HCT116 (cell line): ENCODE results near the gene KLHDC10. TPM values are rescaled to one million over a fixed set of nuclear protein-coding genes. Genes with fewer than 3 reads are reported as not detected.

Source experiments
- ATAC-seq: fragments of 200-7000 bp; cut with Tn5 transposase; 2 replicates; pipeline ENCODE4 v1.9.1; 2020; ENCODE audit warnings: mild to moderate bottlenecking, moderate library complexity
- BruUV-seq: library from RNA; stranded (reverse); fragments of 400-500 nt; replicated peaks from 2 replicates; lab custom pipeline; 2021; lab: Mats Ljungman, UMichigan
- CTCF ChIA-PET: fragments of 300-600 bp; sonication (Branson Sonifier 250); formaldehyde crosslinking; loops from one replicate; lab custom pipeline; 2021; ENCODE audit warnings: antibody characterized with exemption; lab: Charles Lee
- POLR2A ChIA-PET: fragments of 300-600, 350-600 bp; sonication (Branson Sonifier 250); formaldehyde crosslinking; loops from one replicate; lab custom pipeline; 2021; ENCODE audit warnings: antibody characterized with exemption; lab: Charles Lee
- RAD21 ChIA-PET, 2 experiments: fragments of 300-600 bp; sonication (Branson Sonifier 250); formaldehyde crosslinking; loops; one replicate each; lab custom pipeline; 2023; ENCODE audit warnings: low total read pairs in 2 of 2; ENCODE audit not compliant: uncharacterized antibody in 2 of 2, unreplicated experiment in 2 of 2, low non-redundant PET in 1 of 2; lab: Charles Lee
- DNase-seq: peaks from one replicate; pipeline ENCODE4 v3.0.0-alpha.2; 2010; ENCODE audit warnings: low read depth, low spot score
- H2AFZ ChIP-seq: fragments of 200-600 bp; shearing (Covaris generic), sonication (generic); 2 replicates; pipeline ENCODE4 v1.6.1; 2017; ENCODE audit warnings: low read depth, mixed run types, mixed read lengths, antibody characterized with exemption, low read length; ENCODE audit not compliant: poor library complexity, severe bottlenecking
- H3K27ac ChIP-seq: 2 replicates; pipeline ENCODE4 v1.5.1; 2012; ENCODE audit warnings: low read depth, low read length
- H3K27me3 ChIP-seq: fragments of 200-600 bp; sonication (generic); 2 replicates; pipeline ENCODE4 v1.6.1; 2016; ENCODE audit warnings: mixed run types, low read length, mixed read lengths; ENCODE audit not compliant: insufficient read depth
- H3K36me3 ChIP-seq, 2 experiments: fragments of 200-500 bp in 1 of 2; fragments of 200-600 bp in 1 of 2; sonication (Bioruptor generic) in 1 of 2; sonication (generic) in 1 of 2; 2 replicates each; pipeline versions ENCODE4 v1.5.1 to v1.6.1; 2014 to 2016; ENCODE audit warnings: low read length in 2 of 2, inconsistent platforms in 1 of 2, mixed read lengths in 1 of 2, mixed run types in 1 of 2; ENCODE audit not compliant: insufficient read depth in 2 of 2, control insufficient read depth in 1 of 2
- H3K4me1 ChIP-seq, 2 experiments: fragments of 200-600 bp in 1 of 2; sonication (generic) in 1 of 2; 2 replicates each; pipeline versions ENCODE4 v1.5.1 to v1.6.1; 2012 to 2017; ENCODE audit warnings: low read length in 2 of 2, inconsistent platforms in 1 of 2, mild to moderate bottlenecking in 1 of 2, mixed read lengths in 1 of 2, mixed run types in 1 of 2, moderate library complexity in 1 of 2; ENCODE audit not compliant: insufficient read depth in 2 of 2, control insufficient read depth in 1 of 2
- H3K4me2 ChIP-seq: fragments of 200-600 bp; sonication (generic); 2 replicates; pipeline ENCODE4 v1.6.1; 2017; ENCODE audit warnings: mixed run types, low read length, mixed read lengths
- H3K4me3 ChIP-seq, 2 experiments: fragments of 200-600 bp in 1 of 2; sonication (generic) in 1 of 2; replicated peaks in 1 of 2; 2 replicates each; pipeline ENCODE4 v1.5.1; 2011 to 2016; ENCODE audit warnings: low read length in 2 of 2, control low read depth in 1 of 2, low read depth in 1 of 2, mild to moderate bottlenecking in 1 of 2, mixed read lengths in 1 of 2, mixed run types in 1 of 2
- H3K79me2 ChIP-seq: fragments of 200-600 bp; sonication (generic); 2 replicates; pipeline ENCODE4 v1.6.1; 2017; ENCODE audit warnings: mild to moderate bottlenecking, mixed run types, low read length, moderate library complexity, mixed read lengths; ENCODE audit not compliant: insufficient read depth
- H3K9ac ChIP-seq: fragments of 200-600 bp; sonication (generic); 2 replicates; pipeline ENCODE4 v1.6.1; 2016; ENCODE audit warnings: low read length, mixed read lengths
- H3K9me2 ChIP-seq: fragments of 200-600 bp; sonication (generic), shearing (Covaris generic); 2 replicates; pipeline ENCODE4 v1.6.1; 2017; ENCODE audit warnings: mixed run types, mild to moderate bottlenecking, moderate library complexity; ENCODE audit not compliant: insufficient read depth
- H3K9me3 ChIP-seq, 2 experiments: fragments of 200-500 bp in 1 of 2; fragments of 200-600 bp in 1 of 2; sonication (Bioruptor generic) in 1 of 2; sonication (generic) in 1 of 2; 2 replicates each; pipeline ENCODE4 v1.6.1; 2014 to 2017; ENCODE audit warnings: low read length in 2 of 2, mixed read lengths in 2 of 2, inconsistent platforms in 1 of 2, low read depth in 1 of 2, mild to moderate bottlenecking in 1 of 2, mixed run types in 1 of 2, moderate library complexity in 1 of 2; ENCODE audit not compliant: control insufficient read depth in 1 of 2, insufficient read depth in 1 of 2
- H4K20me1 ChIP-seq: fragments of 200-600 bp; sonication (generic), shearing (Covaris generic); 2 replicates; pipeline ENCODE4 v1.6.1; 2017; ENCODE audit warnings: mixed run types, mild to moderate bottlenecking, moderate library complexity; ENCODE audit not compliant: insufficient read depth
- ATF3 ChIP-seq: IDR thresholded peaks from 2 replicates; pipeline ENCODE4 v1.6.1; 2012
- CBX3 ChIP-seq: IDR thresholded peaks from 2 replicates; pipeline ENCODE4 v1.6.1; 2012; ENCODE audit warnings: low read depth
- CEBPB ChIP-seq: IDR thresholded peaks from 2 replicates; pipeline ENCODE4 v1.6.1; 2012; ENCODE audit warnings: low read depth
- EGR1 ChIP-seq: IDR thresholded peaks from 2 replicates; pipeline ENCODE4 v1.6.1; 2012; ENCODE audit warnings: low read depth
- EZH2 ChIP-seq: fragments of 200-600 bp; sonication (generic); IDR thresholded peaks from 2 replicates; pipeline ENCODE4 v1.6.1; 2017; ENCODE audit warnings: antibody characterized with exemption, mixed run types
- JUND ChIP-seq: IDR thresholded peaks from 2 replicates; pipeline ENCODE4 v1.6.1; 2012
- POLR2A ChIP-seq: IDR thresholded peaks from 2 replicates; pipeline ENCODE4 v1.7.0; 2011; ENCODE audit warnings: borderline replicate concordance; ENCODE audit not compliant: insufficient read depth, insufficient read length; ENCODE audit errors: extremely low read depth
- POLR2AphosphoS5 ChIP-seq: IDR thresholded peaks from 2 replicates; pipeline ENCODE4 v1.6.1; 2011; ENCODE audit warnings: mild to moderate bottlenecking, low read depth, low read length, moderate library complexity
- RAD21 ChIP-seq: IDR thresholded peaks from 2 replicates; pipeline ENCODE4 v1.6.1; 2012; ENCODE audit warnings: low read depth, mild to moderate bottlenecking
- REST ChIP-seq: IDR thresholded peaks from 2 replicates; pipeline ENCODE4 v1.6.1; 2012; ENCODE audit warnings: low read depth
- intact Hi-C: fragments of 100-400 bp; cut with micrococcal nuclease; formaldehyde crosslinking; loops from 2 replicates; pipeline ENCODE4 v1.10.0; 2022
- total RNA-seq: library from RNA; stranded (reverse); gene quantifications from one replicate; pipeline ENCODE4 v1.2.1, GENCODE V29; 2021; ENCODE audit not compliant: unreplicated experiment

The KLHDC10 gene
- total RNA-seq, 1 experiment from 2014 or later: 25.8 TPM

DNA sequence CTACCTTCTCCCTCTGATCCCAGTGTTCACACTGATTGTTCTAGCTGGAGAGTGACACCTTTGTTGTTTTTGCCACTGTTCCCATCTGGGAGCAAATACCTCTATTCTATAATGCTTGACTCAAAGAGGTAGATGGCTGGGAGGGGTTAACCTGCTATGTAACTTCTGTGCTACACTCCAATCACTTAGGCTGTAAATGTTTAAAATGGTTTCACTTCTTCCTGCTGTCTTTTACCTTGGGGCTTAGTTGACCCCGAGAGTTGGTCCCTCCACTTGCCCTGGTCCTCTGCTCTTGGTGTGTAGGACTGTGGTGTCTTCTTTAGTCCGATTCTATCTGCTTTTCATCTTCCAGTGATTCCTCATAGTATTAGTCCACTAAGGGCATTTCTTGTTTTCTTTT is 22.3 kb downstream of the KLHDC10 start:
- Histone ChIP-seq H2AFZ (no peak overlapping the region), H4K20me1 (no peaks in the 10 kb centered on the region), H3K27me3 (no peaks in the 10 kb centered on the region), H3K4me3 (no peak overlapping the region), H3K4me2 (no peak overlapping the region), H3K9me2 (no peaks in the 10 kb centered on the region), H3K36me3 (no peaks in the 10 kb centered on the region), H3K9me3 (no peaks in the 10 kb centered on the region), H3K79me2 (peaks cover 42% of the 10 kb centered on the region), H3K4me1 (no peaks in the 10 kb centered on the region), H3K9ac (no peak overlapping the region), H3K27ac (no peak overlapping the region)
- ChIA-PET CTCF (interaction anchor here (0.9 to 1.0 kb wide), 2 partner anchors 9 to 22 kb away, joined by 3 read pairs; partner anchors contain the start of gene KLHDC10), RAD21 (no interaction called here), POLR2A (no interaction called here)
- intact Hi-C loops: no loop called here
- ATAC-seq (no peak), DNase-seq (no peak)
- no TSS peak for BruUV-seq
- TF ChIP-seq EGR1 (no peak), EZH2 (no peak), RAD21 (no peak), POLR2AphosphoS5 (no peak), POLR2A (no peak), REST (no peak), CBX3 (no peak), JUND (no peak), ATF3 (no peak), CEBPB (no peak)
